Activated CD8-positive, alpha-beta T cell treated with anti-CD3 and anti-CD28 coated beads for 36 hours (primary cell): ENCODE data around the gene RPRD1A. TPM values are rescaled to one million over a fixed set of nuclear protein-coding genes. Genes with fewer than 3 reads are reported as not detected.
"Not testable (repeated sequence)": the region's sequence is repeated elsewhere in the genome, so short reads cannot be mapped to it uniquely, and the experiment has no call there.

Experiments used
- ATAC-seq: fragments of 200-7000 bp; cut with Tn5 transposase; one replicate; pipeline ENCODE4 v1.10.0; 2021; ENCODE audit warnings: mild to moderate bottlenecking, moderate library complexity
- CTCF ChIA-PET: fragments of 350-600 bp; sonication (Branson Sonifier 250); formaldehyde crosslinking; loops from one replicate; lab custom pipeline; 2021; ENCODE audit warnings: antibody characterized with exemption; lab: Charles Lee
- POLR2A ChIA-PET: fragments of 350-600 bp; sonication (Branson Sonifier 250); formaldehyde crosslinking; loops from one replicate; lab custom pipeline; 2021; ENCODE audit warnings: antibody characterized with exemption; lab: Charles Lee
- DNase-seq: peaks from one replicate; pipeline ENCODE4 v3.0.0-alpha.2; 2020
- H3K27ac Mint-ChIP-seq: one replicate; pipeline ENCODE4 v1.8.0; 2021; ENCODE audit warnings: mild to moderate bottlenecking, mixed read lengths
- H3K27me3 Mint-ChIP-seq: one replicate; pipeline ENCODE4 v1.8.0; 2021; ENCODE audit warnings: mixed read lengths
- H3K36me3 Mint-ChIP-seq: one replicate; pipeline ENCODE4 v1.8.0; 2021; ENCODE audit warnings: low read depth, mixed read lengths
- H3K4me1 Mint-ChIP-seq: one replicate; pipeline ENCODE4 v1.8.0; 2021; ENCODE audit warnings: low read depth, mixed read lengths
- H3K4me3 Mint-ChIP-seq: one replicate; pipeline ENCODE4 v1.8.0; 2021; ENCODE audit warnings: mild to moderate bottlenecking, moderate library complexity, mixed read lengths
- H3K9me3 Mint-ChIP-seq: one replicate; pipeline ENCODE4 v1.8.0; 2021; ENCODE audit warnings: mixed read lengths
- CTCF ChIP-seq: fragments of 200-600 bp; IDR thresholded peaks from one replicate; pipeline ENCODE4 v1.8.0; 2022; ENCODE audit warnings: antibody characterized with exemption, mild to moderate bottlenecking
- intact Hi-C: fragments of 100-400 bp; cut with micrococcal nuclease; formaldehyde crosslinking; loops from one replicate; pipeline ENCODE4 v1.10.0; 2022
- total RNA-seq, 2 experiments: library from RNA; stranded (reverse); gene quantifications; one replicate each; pipeline ENCODE4 v1.2.3, GENCODE V29; 2021

RPRD1A gene
- total RNA-seq, 2 experiments from 2014 or later, result 29.4 to 31.9 TPM

GRCh38 chr18:36066686-36067054, 689 bp downstream of the RPRD1A start:
- POLR2A ChIA-PET, result interaction anchor here (0.6 to 3.5 kb wide), 5 partner anchors 13 to 95 kb away, joined by 3 to 17 read pairs (median 4); partner anchors contain the start of genes ELP2, RMP24 and SLC39A6
- peaks cover 17% of the 10 kb centered on the region for H3K36me3 Mint-ChIP-seq
- H3K27me3 Mint-ChIP-seq, result peaks cover 1% of the 10 kb centered on the region
- TF ChIP-seq CTCF, result no peak
- H3K4me1 Mint-ChIP-seq, result peaks cover 36% of the 10 kb centered on the region
- CTCF ChIA-PET, result interaction anchor here (0.8 to 1.3 kb wide), 3 partner anchors 18 to 116 kb away, joined by 3 read pairs; no protein-coding TSS in a partner anchor
- no peak for ATAC-seq
- peak overlapping the region; percentile 92 for H3K4me3 Mint-ChIP-seq
- no peak for DNase-seq
- intact Hi-C loops, result loop anchor here (5.0 kb wide), 1 partner anchor 49 kb away; no protein-coding TSS in a partner anchor
- H3K9me3 Mint-ChIP-seq, result peaks cover 3% of the 10 kb centered on the region
- peak overlapping the region; percentile 95 for H3K27ac Mint-ChIP-seq

- Mint-ChIP-seq H3K27ac (peak overlapping the region; percentile 95), H3K4me3 (peak overlapping the region; percentile 92), H3K9me3 (peaks cover 3% of the 10 kb centered on the region), H3K4me1 (peaks cover 42% of the 10 kb centered on the region), H3K36me3 (peaks cover 17% of the 10 kb centered on the region), H3K27me3 (peaks cover 1% of the 10 kb centered on the region)
- intact Hi-C loops, result loop anchor here (5.0 kb wide), 1 partner anchor 49 kb away; no protein-coding TSS in a partner anchor
- TF ChIP-seq CTCF, result no peak
- ATAC-seq (no peak), DNase-seq (no peak)
- CTCF ChIA-PET, result interaction anchor here (0.8 to 1.3 kb wide), 3 partner anchors 18 to 115 kb away, joined by 3 read pairs; no protein-coding TSS in a partner anchor
- POLR2A ChIA-PET, result interaction anchor here (3.5 kb wide), 1 partner anchor 63 kb away, joined by 17 read pairs; the partner anchor contains the start of genes ELP2 and SLC39A6
Measured at GRCh38 chr18:36066001-36066400, 1.4 kb downstream of the RPRD1A start.

GRCh38 chr18:36064809-36065079, 2.6 kb downstream of the RPRD1A start:
- intact Hi-C loops, result loop anchor here (5.0 kb wide), 1 partner anchor 47 kb away; no protein-coding TSS in a partner anchor
- Mint-ChIP-seq H3K4me1 (peaks cover 45% of the 10 kb centered on the region), H3K36me3 (peaks cover 17% of the 10 kb centered on the region), H3K27ac (peak overlapping the region; percentile 38)
- CTCF ChIA-PET, H3K9me3 Mint-ChIP-seq, H3K4me3 Mint-ChIP-seq, ATAC-seq, DNase-seq, H3K27me3 Mint-ChIP-seq: not testable (repeated sequence)
- POLR2A ChIA-PET, result interaction anchor here (1.1 to 1.2 kb wide), 2 partner anchors 64 to 92 kb away, joined by 3 to 4 read pairs; partner anchors contain the start of genes RMP24 and SLC39A6

- intact Hi-C loops, result no loop called here
- no peak overlapping the region for H3K4me3 Mint-ChIP-seq
- CTCF ChIA-PET, result interaction anchor here (0.7 kb wide), 1 partner anchor 42 kb away, joined by 3 read pairs; no protein-coding TSS in a partner anchor
Measured at GRCh38 chr18:36064027-36064808, 3.1 kb downstream of the RPRD1A start.

GRCh38 chr18:36058674-36059073, 8.7 kb downstream of the RPRD1A start:
- ChIA-PET CTCF (no interaction called here), POLR2A (interaction anchor here (1.6 kb wide), 1 partner anchor 86 kb away, joined by 4 read pairs; the partner anchor contains the start of gene RMP24)
- Mint-ChIP-seq H3K9me3 (peaks cover 1% of the 10 kb centered on the region), H3K4me3 (no peak overlapping the region), H3K36me3 (peaks cover 13% of the 10 kb centered on the region), H3K4me1 (peaks cover 40% of the 10 kb centered on the region), H3K27ac (no peak overlapping the region), H3K27me3 (no peaks in the 10 kb centered on the region)
- ATAC-seq (no peak), DNase-seq (no peak)
- intact Hi-C loops, result no loop called here
- TF ChIP-seq CTCF, result no peak

More at GRCh38 chr18:36064027-36064808, 3.1 kb downstream of the RPRD1A start:
- peaks cover 17% of the 10 kb centered on the region for H3K36me3 Mint-ChIP-seq
- POLR2A ChIA-PET, result interaction anchor here (1.1 to 1.2 kb wide), 2 partner anchors 65 to 92 kb away, joined by 3 to 4 read pairs; partner anchors contain the start of genes RMP24 and SLC39A6
- no peak for DNase-seq
- TF ChIP-seq CTCF, result no peak
- ATAC-seq, result no peak
- peaks cover 3% of the 10 kb centered on the region for H3K9me3 Mint-ChIP-seq
- H3K27me3 Mint-ChIP-seq, result no peaks in the 10 kb centered on the region
- peaks cover 45% of the 10 kb centered on the region for H3K4me1 Mint-ChIP-seq
- peak overlapping the region; percentile 38 for H3K27ac Mint-ChIP-seq
